Measurements from ENCODE around the gene RHBDL1.
A peak's percentile ranks its signal among the peaks of the same experiment; 100 is the strongest.

Gene RHBDL1

GRCh38 chr16:681746-682427 lies 6.4 kb downstream of the RHBDL1 start:
- Histone ChIP-seq H3K4me3 (peak overlapping the region; percentile 60 to 81), H3K27me3 (peaks cover 0 to 3% of the 10 kb centered on the region in 2 donors), H3K9me3 (no peaks in the 10 kb centered on the region), H3K36me3 (peaks cover 18 to 39% (median 23%) of the 10 kb centered on the region in 3 donors), H3K4me1 (peaks cover 3 to 70% (median 50%) of the 10 kb centered on the region in 4 donors), H3K27ac (peak overlapping the region in 1 of 2 donors; percentile 79)
- intact Hi-C loops (cut with DNase I; ENCODE audit: low total_unique reads): no loop called here
- TF ChIP-seq, protein P1, sequence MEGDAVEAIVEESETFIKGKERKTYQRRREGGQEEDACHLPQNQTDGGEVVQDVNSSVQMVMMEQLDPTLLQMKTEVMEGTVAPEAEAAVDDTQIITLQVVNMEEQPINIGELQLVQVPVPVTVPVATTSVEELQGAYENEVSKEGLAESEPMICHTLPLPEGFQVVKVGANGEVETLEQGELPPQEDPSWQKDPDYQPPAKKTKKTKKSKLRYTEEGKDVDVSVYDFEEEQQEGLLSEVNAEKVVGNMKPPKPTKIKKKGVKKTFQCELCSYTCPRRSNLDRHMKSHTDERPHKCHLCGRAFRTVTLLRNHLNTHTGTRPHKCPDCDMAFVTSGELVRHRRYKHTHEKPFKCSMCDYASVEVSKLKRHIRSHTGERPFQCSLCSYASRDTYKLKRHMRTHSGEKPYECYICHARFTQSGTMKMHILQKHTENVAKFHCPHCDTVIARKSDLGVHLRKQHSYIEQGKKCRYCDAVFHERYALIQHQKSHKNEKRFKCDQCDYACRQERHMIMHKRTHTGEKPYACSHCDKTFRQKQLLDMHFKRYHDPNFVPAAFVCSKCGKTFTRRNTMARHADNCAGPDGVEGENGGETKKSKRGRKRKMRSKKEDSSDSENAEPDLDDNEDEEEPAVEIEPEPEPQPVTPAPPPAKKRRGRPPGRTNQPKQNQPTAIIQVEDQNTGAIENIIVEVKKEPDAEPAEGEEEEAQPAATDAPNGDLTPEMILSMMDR (IDR thresholded peaks at IDR 0.05): no peak
- DNase-seq: no peak

- TF ChIP-seq, protein P1 (IDR thresholded peaks at IDR 0.05): no peak
- H3K4me3 ChIP-seq: peak overlapping the region; percentile 59 to 81
- no peak for DNase-seq
- peaks cover 3 to 67% (median 50%) of the 10 kb centered on the region in 4 donors for H3K4me1 ChIP-seq
- H3K9me3 ChIP-seq: no peaks in the 10 kb centered on the region
- H3K36me3 ChIP-seq: peaks cover 18 to 47% (median 24%) of the 10 kb centered on the region in 3 donors
- H3K27me3 ChIP-seq: no peaks in the 10 kb centered on the region
- intact Hi-C loops (cut with DNase I; ENCODE audit: low total_unique reads): no loop called here
- no peak overlapping the region for H3K27ac ChIP-seq
These were observed 7.3 kb downstream of the RHBDL1 start for GRCh38 chr16:682493-683395.

- Histone ChIP-seq H3K9me3 (no peaks in the 10 kb centered on the region), H3K36me3 (peaks cover 18 to 50% (median 24%) of the 10 kb centered on the region in 3 donors), H3K27ac (peak overlapping the region; percentile 67 to 86), H3K27me3 (no peaks in the 10 kb centered on the region), H3K4me1 (peaks cover 3 to 67% (median 52%) of the 10 kb centered on the region in 4 donors), H3K4me3 (peak overlapping the region; percentile 59 to 60)
- TF ChIP-seq, protein P1 (IDR thresholded peaks at IDR 0.05): no peak
- intact Hi-C loops (cut with DNase I; ENCODE audit: low total_unique reads): no loop called here
- no peak for DNase-seq
These were observed 8.1 kb downstream of the RHBDL1 start for GRCh38 chr16:683396-684070.

GRCh38 chr16:684071-684794 lies 8.8 kb downstream of the RHBDL1 start, which contains the start of gene JMJD8:
Gene JMJD8 (minus strand): TSS chr16:684334. CDS start chr16:684319, 15 bp downstream.
- Histone ChIP-seq H3K4me1 (peaks cover 3 to 71% (median 56%) of the 10 kb centered on the region in 4 donors), H3K4me3 (peak within 1 kb of the TSS; percentile 59 to 60), H3K27ac (peak within 1 kb of the TSS; percentile 67 to 86), H3K36me3 (peaks cover 18 to 50% (median 24%) of the 10 kb centered on the region in 3 donors), H3K9me3 (no peaks in the 10 kb centered on the region), H3K27me3 (no peaks in the 10 kb centered on the region)
- peak; percentile 95 to 98 for DNase-seq
- TF ChIP-seq, protein P1 (IDR thresholded peaks at IDR 0.05): no peak
- intact Hi-C loops (cut with DNase I; ENCODE audit: low total_unique reads): no loop called here

All from tibial artery (tissue), 4 donors.